ENCODE measurements around the gene NMT2.

NMT2 gene

GRCh38 chr10:15075421-15075820 lies 93.1 kb downstream of the NMT2 start:
- H3K4me3 ChIP-seq (ENCODE audit: low read depth, low read length): no peak overlapping the region
- no peak for TF ChIP-seq CTCF (IDR thresholded peaks at IDR 0.05; ENCODE audit: borderline replicate concordance, insufficient read depth, low read depth, low read length)

GRCh38 chr10:15072358-15072757 lies 96.1 kb downstream of the NMT2 start:
- no peak for TF ChIP-seq CTCF (IDR thresholded peaks at IDR 0.05; ENCODE audit: borderline replicate concordance, insufficient read depth, low read depth, low read length)
- H3K4me3 ChIP-seq (ENCODE audit: low read depth, low read length): no peak overlapping the region

- H3K4me3 ChIP-seq (ENCODE audit: low read depth, low read length): no peak overlapping the region
- no peak for TF ChIP-seq CTCF (IDR thresholded peaks at IDR 0.05; ENCODE audit: borderline replicate concordance, insufficient read depth, low read depth, low read length)
These were observed 99.3 kb downstream of the NMT2 start for GRCh38 chr10:15069230-15069629.

- TF ChIP-seq CTCF (IDR thresholded peaks at IDR 0.05; ENCODE audit: borderline replicate concordance, insufficient read depth, low read depth, low read length): no peak
- no peak overlapping the region for H3K4me3 ChIP-seq (ENCODE audit: low read depth, low read length)
These were observed 99.7 kb downstream of the NMT2 start for GRCh38 chr10:15068802-15069201.

GRCh38 chr10:15067154-15067553 lies 101.3 kb downstream of the NMT2 start:
- no peak for TF ChIP-seq CTCF (IDR thresholded peaks at IDR 0.05; ENCODE audit: borderline replicate concordance, insufficient read depth, low read depth, low read length)
- no peak overlapping the region for H3K4me3 ChIP-seq (ENCODE audit: low read depth, low read length)

GRCh38 chr10:15060638-15061037 lies 107.9 kb downstream of the NMT2 start:
- TF ChIP-seq CTCF (IDR thresholded peaks at IDR 0.05; ENCODE audit: borderline replicate concordance, insufficient read depth, low read depth, low read length): no peak

GRCh38 chr10:15059914-15060313 lies 108.6 kb downstream of the NMT2 start:
- TF ChIP-seq CTCF (IDR thresholded peaks at IDR 0.05; ENCODE audit: borderline replicate concordance, insufficient read depth, low read depth, low read length): no peak
- no peak overlapping the region for H3K4me3 ChIP-seq (ENCODE audit: low read depth, low read length)

More at GRCh38 chr10:15060638-15061037, 107.9 kb downstream of the NMT2 start:
- H3K4me3 ChIP-seq (ENCODE audit: low read depth, low read length): no peak overlapping the region

Measured in GM12875 (cell line).